ENCODE measurements around the gene LRRC59. TPM values are rescaled to one million over a fixed set of nuclear protein-coding genes. Genes with fewer than 3 reads are reported as not detected.
A peak's percentile ranks its signal among the peaks of the same experiment; 100 is the strongest.

The LRRC59 gene
- total and polyA plus RNA-seq, 2 of the 13 experiments (the other 11 are each of a cell fraction or from before 2014, with no cell fraction given), result 87.3 to 222 TPM

DNA sequence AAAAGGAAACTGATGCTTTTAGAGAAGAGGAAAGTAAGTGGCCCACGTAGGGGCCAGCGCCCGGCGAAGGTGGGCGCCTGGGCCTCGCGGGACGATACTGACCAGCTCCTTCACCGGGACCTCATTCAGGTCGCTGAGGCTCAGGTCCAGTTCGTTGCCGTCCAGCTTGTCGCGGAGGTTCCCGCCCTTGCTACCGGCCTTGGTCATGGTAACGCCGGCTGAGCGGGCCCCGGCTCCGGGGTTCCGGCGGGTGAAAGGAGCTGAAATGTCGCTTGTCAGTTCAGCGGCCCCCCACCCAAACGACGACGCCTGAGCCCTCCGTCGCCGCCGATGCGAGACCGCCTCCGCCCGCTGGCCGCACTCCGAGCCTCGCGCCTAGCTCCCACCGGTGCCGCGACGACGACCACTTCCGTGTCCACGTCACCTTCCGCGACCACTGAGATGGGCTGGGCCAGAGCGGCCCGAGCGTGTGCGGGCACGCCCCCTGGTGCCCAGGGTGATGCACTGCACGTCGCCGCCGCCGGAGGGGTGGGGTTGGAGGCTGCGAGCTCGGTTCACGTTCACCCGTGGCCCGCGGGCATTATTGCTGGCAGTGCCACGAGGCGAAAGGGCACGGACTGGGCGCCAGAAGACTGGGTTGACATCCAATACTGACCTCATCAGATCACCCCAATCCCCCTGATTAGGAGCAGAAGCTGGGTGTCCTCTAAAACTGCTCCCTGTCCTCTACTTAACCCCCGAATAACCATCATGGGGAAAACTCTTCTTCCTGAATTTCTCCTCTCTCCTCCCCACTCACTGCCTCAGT, at the start of gene LRRC59 (continued):
- TF ChIP-seq, protein P1, sequence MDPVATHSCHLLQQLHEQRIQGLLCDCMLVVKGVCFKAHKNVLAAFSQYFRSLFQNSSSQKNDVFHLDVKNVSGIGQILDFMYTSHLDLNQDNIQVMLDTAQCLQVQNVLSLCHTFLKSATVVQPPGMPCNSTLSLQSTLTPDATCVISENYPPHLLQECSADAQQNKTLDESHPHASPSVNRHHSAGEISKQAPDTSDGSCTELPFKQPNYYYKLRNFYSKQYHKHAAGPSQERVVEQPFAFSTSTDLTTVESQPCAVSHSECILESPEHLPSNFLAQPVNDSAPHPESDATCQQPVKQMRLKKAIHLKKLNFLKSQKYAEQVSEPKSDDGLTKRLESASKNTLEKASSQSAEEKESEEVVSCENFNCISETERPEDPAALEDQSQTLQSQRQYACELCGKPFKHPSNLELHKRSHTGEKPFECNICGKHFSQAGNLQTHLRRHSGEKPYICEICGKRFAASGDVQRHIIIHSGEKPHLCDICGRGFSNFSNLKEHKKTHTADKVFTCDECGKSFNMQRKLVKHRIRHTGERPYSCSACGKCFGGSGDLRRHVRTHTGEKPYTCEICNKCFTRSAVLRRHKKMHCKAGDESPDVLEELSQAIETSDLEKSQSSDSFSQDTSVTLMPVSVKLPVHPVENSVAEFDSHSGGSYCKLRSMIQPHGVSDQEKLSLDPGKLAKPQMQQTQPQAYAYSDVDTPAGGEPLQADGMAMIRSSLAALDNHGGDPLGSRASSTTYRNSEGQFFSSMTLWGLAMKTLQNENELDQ (CRISPR knock-in tag; IDR thresholded peaks at IDR 0.05; ENCODE audit: borderline replicate concordance), result peak; percentile 61; the same call in 1 of the 2 replicates
- TF ChIP-seq ISX (CRISPR knock-in tag; conservative IDR thresholded peaks at IDR 0.05), result no peak
- peak; percentile 97 for TF ChIP-seq ZBTB38 (CRISPR knock-in tag; IDR thresholded peaks at IDR 0.05)
- no peak for TF ChIP-seq ZNF432 (CRISPR knock-in tag; IDR thresholded peaks at IDR 0.05; ENCODE audit: borderline replicate concordance)
- TF ChIP-seq, protein P2, sequence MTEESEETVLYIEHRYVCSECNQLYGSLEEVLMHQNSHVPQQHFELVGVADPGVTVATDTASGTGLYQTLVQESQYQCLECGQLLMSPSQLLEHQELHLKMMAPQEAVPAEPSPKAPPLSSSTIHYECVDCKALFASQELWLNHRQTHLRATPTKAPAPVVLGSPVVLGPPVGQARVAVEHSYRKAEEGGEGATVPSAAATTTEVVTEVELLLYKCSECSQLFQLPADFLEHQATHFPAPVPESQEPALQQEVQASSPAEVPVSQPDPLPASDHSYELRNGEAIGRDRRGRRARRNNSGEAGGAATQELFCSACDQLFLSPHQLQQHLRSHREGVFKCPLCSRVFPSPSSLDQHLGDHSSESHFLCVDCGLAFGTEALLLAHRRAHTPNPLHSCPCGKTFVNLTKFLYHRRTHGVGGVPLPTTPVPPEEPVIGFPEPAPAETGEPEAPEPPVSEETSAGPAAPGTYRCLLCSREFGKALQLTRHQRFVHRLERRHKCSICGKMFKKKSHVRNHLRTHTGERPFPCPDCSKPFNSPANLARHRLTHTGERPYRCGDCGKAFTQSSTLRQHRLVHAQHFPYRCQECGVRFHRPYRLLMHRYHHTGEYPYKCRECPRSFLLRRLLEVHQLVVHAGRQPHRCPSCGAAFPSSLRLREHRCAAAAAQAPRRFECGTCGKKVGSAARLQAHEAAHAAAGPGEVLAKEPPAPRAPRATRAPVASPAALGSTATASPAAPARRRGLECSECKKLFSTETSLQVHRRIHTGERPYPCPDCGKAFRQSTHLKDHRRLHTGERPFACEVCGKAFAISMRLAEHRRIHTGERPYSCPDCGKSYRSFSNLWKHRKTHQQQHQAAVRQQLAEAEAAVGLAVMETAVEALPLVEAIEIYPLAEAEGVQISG (CRISPR knock-in tag; IDR thresholded peaks at IDR 0.05), result peak; percentile 100
- TF ChIP-seq ZNF343 (CRISPR knock-in tag; IDR thresholded peaks at IDR 0.05), result peak; percentile 96
- TF ChIP-seq, protein P3, sequence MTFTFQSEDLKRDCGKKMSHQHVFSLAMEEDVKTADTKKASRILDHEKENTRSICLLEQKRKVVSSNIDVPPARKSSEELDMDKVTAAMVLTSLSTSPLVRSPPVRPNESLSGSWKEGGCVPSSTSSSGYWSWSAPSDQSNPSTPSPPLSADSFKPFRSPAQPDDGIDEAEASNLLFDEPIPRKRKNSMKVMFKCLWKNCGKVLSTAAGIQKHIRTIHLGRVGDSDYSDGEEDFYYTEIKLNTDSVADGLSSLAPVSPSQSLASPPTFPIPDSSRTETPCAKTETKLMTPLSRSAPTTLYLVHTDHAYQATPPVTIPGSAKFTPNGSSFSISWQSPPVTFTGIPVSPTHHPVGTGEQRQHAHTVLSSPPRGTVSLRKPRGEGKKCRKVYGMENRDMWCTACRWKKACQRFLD (CRISPR knock-in tag; IDR thresholded peaks at IDR 0.05; ENCODE audit: borderline replicate concordance), result peak; percentile 93
- TF ChIP-seq HNRNPH1 (optimal IDR thresholded peaks at IDR 0.05; ENCODE audit: low read depth, low read length), result no peak
- TF ChIP-seq ZMYM2 (CRISPR knock-in tag; IDR thresholded peaks at IDR 0.05), result peak; percentile 66
- TF ChIP-seq, protein P4, sequence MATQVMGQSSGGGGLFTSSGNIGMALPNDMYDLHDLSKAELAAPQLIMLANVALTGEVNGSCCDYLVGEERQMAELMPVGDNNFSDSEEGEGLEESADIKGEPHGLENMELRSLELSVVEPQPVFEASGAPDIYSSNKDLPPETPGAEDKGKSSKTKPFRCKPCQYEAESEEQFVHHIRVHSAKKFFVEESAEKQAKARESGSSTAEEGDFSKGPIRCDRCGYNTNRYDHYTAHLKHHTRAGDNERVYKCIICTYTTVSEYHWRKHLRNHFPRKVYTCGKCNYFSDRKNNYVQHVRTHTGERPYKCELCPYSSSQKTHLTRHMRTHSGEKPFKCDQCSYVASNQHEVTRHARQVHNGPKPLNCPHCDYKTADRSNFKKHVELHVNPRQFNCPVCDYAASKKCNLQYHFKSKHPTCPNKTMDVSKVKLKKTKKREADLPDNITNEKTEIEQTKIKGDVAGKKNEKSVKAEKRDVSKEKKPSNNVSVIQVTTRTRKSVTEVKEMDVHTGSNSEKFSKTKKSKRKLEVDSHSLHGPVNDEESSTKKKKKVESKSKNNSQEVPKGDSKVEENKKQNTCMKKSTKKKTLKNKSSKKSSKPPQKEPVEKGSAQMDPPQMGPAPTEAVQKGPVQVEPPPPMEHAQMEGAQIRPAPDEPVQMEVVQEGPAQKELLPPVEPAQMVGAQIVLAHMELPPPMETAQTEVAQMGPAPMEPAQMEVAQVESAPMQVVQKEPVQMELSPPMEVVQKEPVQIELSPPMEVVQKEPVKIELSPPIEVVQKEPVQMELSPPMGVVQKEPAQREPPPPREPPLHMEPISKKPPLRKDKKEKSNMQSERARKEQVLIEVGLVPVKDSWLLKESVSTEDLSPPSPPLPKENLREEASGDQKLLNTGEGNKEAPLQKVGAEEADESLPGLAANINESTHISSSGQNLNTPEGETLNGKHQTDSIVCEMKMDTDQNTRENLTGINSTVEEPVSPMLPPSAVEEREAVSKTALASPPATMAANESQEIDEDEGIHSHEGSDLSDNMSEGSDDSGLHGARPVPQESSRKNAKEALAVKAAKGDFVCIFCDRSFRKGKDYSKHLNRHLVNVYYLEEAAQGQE (IDR thresholded peaks at IDR 0.05; ENCODE audit: borderline replicate concordance in 1 of 2, low read depth in 1 of 2, low read length in 2 of 2), result peak in 1 of 2 experiments; percentile 60; a peak in 1 of 4 replicates
- TF ChIP-seq, protein P5, sequence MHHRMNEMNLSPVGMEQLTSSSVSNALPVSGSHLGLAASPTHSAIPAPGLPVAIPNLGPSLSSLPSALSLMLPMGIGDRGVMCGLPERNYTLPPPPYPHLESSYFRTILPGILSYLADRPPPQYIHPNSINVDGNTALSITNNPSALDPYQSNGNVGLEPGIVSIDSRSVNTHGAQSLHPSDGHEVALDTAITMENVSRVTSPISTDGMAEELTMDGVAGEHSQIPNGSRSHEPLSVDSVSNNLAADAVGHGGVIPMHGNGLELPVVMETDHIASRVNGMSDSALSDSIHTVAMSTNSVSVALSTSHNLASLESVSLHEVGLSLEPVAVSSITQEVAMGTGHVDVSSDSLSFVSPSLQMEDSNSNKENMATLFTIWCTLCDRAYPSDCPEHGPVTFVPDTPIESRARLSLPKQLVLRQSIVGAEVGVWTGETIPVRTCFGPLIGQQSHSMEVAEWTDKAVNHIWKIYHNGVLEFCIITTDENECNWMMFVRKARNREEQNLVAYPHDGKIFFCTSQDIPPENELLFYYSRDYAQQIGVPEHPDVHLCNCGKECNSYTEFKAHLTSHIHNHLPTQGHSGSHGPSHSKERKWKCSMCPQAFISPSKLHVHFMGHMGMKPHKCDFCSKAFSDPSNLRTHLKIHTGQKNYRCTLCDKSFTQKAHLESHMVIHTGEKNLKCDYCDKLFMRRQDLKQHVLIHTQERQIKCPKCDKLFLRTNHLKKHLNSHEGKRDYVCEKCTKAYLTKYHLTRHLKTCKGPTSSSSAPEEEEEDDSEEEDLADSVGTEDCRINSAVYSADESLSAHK (CRISPR knock-in tag; IDR thresholded peaks at IDR 0.05; ENCODE audit: borderline replicate concordance), result no peak; the same call in 1 of the 2 replicates
- no peak; the same call in 1 of the 2 replicates for TF ChIP-seq ZC3H4 (CRISPR knock-in tag; IDR thresholded peaks at IDR 0.05; ENCODE audit: borderline replicate concordance)
- TF ChIP-seq ZNF230 (CRISPR knock-in tag; IDR thresholded peaks at IDR 0.05), result peak; percentile 95
- no peak for TF ChIP-seq SOX6 (IDR thresholded peaks at IDR 0.05)
- peak; percentile 91 for TF ChIP-seq SOX6 (CRISPR knock-in tag; IDR thresholded peaks at IDR 0.05)

Data from HepG2 (cell line).